Measurements from ENCODE around the gene LIN54.

- TF ChIP-seq CTCF (IDR thresholded peaks at IDR 0.05), result no peak
- no peak for TF ChIP-seq ZFX (IDR thresholded peaks at IDR 0.05; ENCODE audit: borderline replicate concordance)
These were observed 41.2 kb downstream of the LIN54 start for GRCh38 chr4:82969414-82969813.

Measured in 22Rv1 (cell line).